ENCODE results near the gene GTF3C5. TPM values are rescaled to one million over a fixed set of nuclear protein-coding genes. Genes with fewer than 3 reads are reported as not detected.

The GTF3C5 gene, protein sequence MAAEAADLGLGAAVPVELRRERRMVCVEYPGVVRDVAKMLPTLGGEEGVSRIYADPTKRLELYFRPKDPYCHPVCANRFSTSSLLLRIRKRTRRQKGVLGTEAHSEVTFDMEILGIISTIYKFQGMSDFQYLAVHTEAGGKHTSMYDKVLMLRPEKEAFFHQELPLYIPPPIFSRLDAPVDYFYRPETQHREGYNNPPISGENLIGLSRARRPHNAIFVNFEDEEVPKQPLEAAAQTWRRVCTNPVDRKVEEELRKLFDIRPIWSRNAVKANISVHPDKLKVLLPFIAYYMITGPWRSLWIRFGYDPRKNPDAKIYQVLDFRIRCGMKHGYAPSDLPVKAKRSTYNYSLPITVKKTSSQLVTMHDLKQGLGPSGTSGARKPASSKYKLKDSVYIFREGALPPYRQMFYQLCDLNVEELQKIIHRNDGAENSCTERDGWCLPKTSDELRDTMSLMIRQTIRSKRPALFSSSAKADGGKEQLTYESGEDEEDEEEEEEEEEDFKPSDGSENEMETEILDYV
- 61.8 TPM for polyA plus RNA-seq (2013, experiment 1 of 2)
- 62.4 TPM for polyA plus RNA-seq (2013, experiment 2 of 2)

DNA sequence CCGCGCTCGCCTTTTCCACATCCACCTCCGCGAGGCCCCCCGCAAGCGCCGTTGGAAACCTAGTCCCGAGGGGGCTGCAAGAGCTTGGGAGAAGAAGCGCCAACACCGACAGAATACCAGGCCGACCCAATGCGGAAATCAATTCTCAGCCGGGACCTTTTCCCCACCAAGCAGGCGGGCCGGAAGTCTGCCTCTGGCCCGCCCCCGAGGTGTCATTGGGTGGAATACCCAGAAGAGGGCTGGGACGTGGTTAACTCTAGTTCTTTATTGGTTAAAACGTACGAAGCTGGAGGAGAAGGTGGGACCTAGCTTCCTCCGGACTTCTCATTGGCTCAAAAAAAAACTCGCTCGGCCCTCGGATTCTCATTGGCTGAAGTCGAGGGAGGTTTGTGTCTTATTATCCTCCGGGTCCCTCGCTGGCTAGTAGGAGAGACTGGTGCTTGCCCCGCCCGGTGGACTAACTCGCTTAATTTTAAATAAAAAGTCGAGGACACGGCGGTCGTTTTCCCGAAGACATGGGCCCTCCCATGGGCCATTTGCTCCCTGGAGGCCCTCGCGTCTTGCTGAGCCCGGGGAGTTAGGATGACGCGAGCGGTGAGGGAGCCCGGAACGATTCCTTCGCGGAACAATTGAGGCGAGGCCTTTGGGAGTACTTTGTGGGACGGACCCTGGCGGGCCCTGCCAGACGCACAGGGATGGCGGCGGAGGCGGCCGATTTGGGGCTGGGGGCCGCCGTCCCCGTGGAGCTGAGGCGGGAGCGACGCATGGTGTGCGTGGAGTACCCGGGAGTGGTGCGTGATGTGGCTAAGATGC lies at the start of gene GTF3C5:
TSS of gene GTF3C5 (plus strand) at position 681 of the 813 bp plus-strand sequence. CDS start at position 696, 15 bp downstream.
- Histone ChIP-seq H2BK12ac (ENCODE audit: low read length) (no peak within 1 kb of the TSS), H3K36me3 (replicated peaks in 1 of 2; ENCODE audit: control insufficient read depth in 2 of 2, insufficient read depth in 2 of 2, low read length in 2 of 2) (peaks cover 2 to 36% of the 10 kb centered on the region in 2 donors), H3K27me3 (ENCODE audit: control insufficient read depth in 3 of 3, insufficient read depth in 3 of 3, low read depth in 1 of 3, low read length in 3 of 3) (no peaks in the 10 kb centered on the region), H2BK120ac (ENCODE audit: low read depth, low read length) (peak within 1 kb of the TSS; percentile 32), H3K4me1 (ENCODE audit: control insufficient read depth in 2 of 2, insufficient read depth in 1 of 2, low read depth in 1 of 2, low read length in 2 of 2) (peaks cover 8 to 13% of the 10 kb centered on the region in 2 donors), H2AK5ac (ENCODE audit: low read depth, low read length) (no peak within 1 kb of the TSS), H3K79me1 (ENCODE audit: low read depth, low read length) (peaks cover 14% of the 10 kb centered on the region), H4K91ac (ENCODE audit: low read depth, low read length, poor library complexity) (no peak within 1 kb of the TSS), H2BK15ac (ENCODE audit: low read length) (no peak within 1 kb of the TSS), H2BK5ac (ENCODE audit: low read length) (peak within 1 kb of the TSS; percentile 44), H3K9me3 (replicated peaks in 1 of 2; ENCODE audit: control insufficient read depth in 2 of 2, insufficient read depth in 1 of 2, low read depth in 1 of 2, low read length in 2 of 2) (peaks cover 1 to 11% of the 10 kb centered on the region in 2 donors), H3K18ac (ENCODE audit: low read length) (peak within 1 kb of the TSS; percentile 90), H3K14ac (ENCODE audit: low read length) (no peak within 1 kb of the TSS), H3K4me3 (ENCODE audit: low read length in 2 of 2) (peak within 1 kb of the TSS; percentile 90 to 94), H4K8ac (ENCODE audit: low read depth, low read length) (no peak within 1 kb of the TSS), H2AFZ (ENCODE audit: low read length) (peak within 1 kb of the TSS; percentile 90), H3K23ac (ENCODE audit: low read depth, low read length, poor library complexity) (peak within 1 kb of the TSS; percentile 90), H3K9ac (ENCODE audit: low read depth, low read length, poor library complexity) (peak within 1 kb of the TSS; percentile 94), H3K4ac (ENCODE audit: low read length) (no peak within 1 kb of the TSS), H3K27ac (replicated peaks; ENCODE audit: low read length) (peak within 1 kb of the TSS; percentile 69), H3K4me2 (ENCODE audit: insufficient read depth, low read length, poor library complexity, severe bottlenecking) (peak within 1 kb of the TSS; percentile 72)
- WGBS, 2 donors (ENCODE audit: extremely low coverage in 2 of 2, insufficient read length in 2 of 2, insufficient replicate concordance in 1 of 2): no CpG with 5 or more reads among the region's 63 CpGs
- peak; percentile 99 for DNase-seq (ENCODE audit: low spot score)

DNA sequence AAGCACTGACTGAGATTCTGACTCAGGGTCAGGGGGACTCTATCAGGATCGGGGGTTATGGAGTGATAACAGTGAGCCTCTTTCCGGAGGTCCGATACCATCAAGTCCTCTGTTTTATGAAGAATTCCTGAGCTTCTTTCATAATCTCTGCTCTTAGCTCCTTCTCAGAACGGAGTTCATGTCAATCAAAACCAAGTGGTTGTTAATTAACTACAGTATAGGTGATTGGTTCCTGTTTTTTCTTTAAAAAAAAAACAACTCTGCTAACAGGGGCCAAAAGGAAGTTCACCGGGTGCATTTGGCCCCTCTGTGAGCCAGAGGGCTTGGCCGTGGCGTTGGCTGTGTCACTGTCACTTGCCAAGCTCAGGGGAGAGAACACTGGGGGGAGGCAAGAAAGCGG lies 48.3 kb upstream of the GTF3C5 start:
- Histone ChIP-seq H3K79me1 (ENCODE audit: low read depth, low read length) (no peaks in the 10 kb centered on the region), H2AFZ (ENCODE audit: low read length) (no peak overlapping the region), H3K4me1 (ENCODE audit: control insufficient read depth in 2 of 2, insufficient read depth in 1 of 2, low read depth in 1 of 2, low read length in 2 of 2) (peaks cover 0 to 4% of the 10 kb centered on the region in 2 donors), H2BK120ac (ENCODE audit: low read depth, low read length) (no peak overlapping the region), H3K27ac (replicated peaks; ENCODE audit: low read length) (no peak overlapping the region), H3K14ac (ENCODE audit: low read length) (no peak overlapping the region), H3K4me2 (ENCODE audit: insufficient read depth, low read length, poor library complexity, severe bottlenecking) (no peak overlapping the region), H3K4me3 (ENCODE audit: low read length in 2 of 2) (no peak overlapping the region), H3K23ac (ENCODE audit: low read depth, low read length, poor library complexity) (no peak overlapping the region), H3K9me3 (replicated peaks in 1 of 2; ENCODE audit: control insufficient read depth in 2 of 2, insufficient read depth in 1 of 2, low read depth in 1 of 2, low read length in 2 of 2) (peaks cover 0 to 2% of the 10 kb centered on the region in 2 donors), H3K36me3 (replicated peaks in 1 of 2; ENCODE audit: control insufficient read depth in 2 of 2, insufficient read depth in 2 of 2, low read length in 2 of 2) (no peaks in the 10 kb centered on the region), H4K91ac (ENCODE audit: low read depth, low read length, poor library complexity) (no peak overlapping the region), H3K27me3 (ENCODE audit: control insufficient read depth in 3 of 3, insufficient read depth in 3 of 3, low read depth in 1 of 3, low read length in 3 of 3) (peaks cover 6 to 82% (median 26%) of the 10 kb centered on the region in 3 experiments), H2BK12ac (ENCODE audit: low read length) (no peak overlapping the region), H2BK15ac (ENCODE audit: low read length) (no peak overlapping the region), H2BK5ac (ENCODE audit: low read length) (no peak overlapping the region), H3K4ac (ENCODE audit: low read length) (no peak overlapping the region), H4K8ac (ENCODE audit: low read depth, low read length) (no peak overlapping the region), H2AK5ac (ENCODE audit: low read depth, low read length) (no peak overlapping the region), H3K18ac (ENCODE audit: low read length) (no peak overlapping the region), H3K9ac (ENCODE audit: low read depth, low read length, poor library complexity) (no peak overlapping the region)
- WGBS, 2 donors (ENCODE audit: extremely low coverage in 2 of 2, insufficient read length in 2 of 2, insufficient replicate concordance in 1 of 2): no CpG with 5 or more reads among the region's 8 CpGs
- DNase-seq (ENCODE audit: low spot score): no peak

DNA sequence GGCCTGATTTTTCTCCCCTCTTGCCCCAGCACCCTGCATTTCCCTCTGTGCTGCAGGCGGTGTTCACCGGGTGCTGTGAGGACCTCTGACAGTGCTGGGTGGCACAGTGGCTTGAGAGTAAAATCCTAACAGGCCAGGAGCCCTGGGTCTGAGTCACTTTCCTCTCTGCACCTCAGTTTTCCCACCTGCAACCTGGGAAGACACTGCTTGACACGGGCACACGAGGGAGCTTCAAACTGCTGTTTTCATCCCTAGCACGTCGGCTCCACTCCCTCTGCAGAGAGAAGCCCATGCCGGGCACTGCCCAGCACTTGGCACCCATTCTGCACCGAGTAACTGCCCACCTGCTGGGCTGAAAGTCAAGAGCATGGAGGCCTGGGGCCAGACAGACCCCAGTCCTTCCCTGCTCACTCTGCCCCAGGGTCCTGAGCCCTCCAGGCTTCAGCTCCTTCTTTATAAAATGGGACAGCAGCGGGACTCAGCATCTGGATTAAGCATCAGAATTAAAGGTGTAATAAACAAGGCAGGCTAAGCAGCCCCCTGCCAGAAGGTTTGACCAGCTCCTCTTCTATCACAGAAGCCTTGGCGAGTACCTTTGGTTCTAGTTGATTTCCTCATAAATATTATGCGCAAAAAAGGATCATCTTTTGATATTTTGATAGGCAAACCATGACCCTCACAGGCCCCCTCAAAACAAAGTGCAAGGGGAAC lies 47.2 kb upstream of the GTF3C5 start:
- no peak overlapping the region for H2BK15ac ChIP-seq (ENCODE audit: low read length)
- H3K18ac ChIP-seq (ENCODE audit: low read length): no peak overlapping the region
- H2AK5ac ChIP-seq (ENCODE audit: low read depth, low read length): peak overlapping the region; percentile 30
- H3K4me2 ChIP-seq (ENCODE audit: insufficient read depth, low read length, poor library complexity, severe bottlenecking): no peak overlapping the region
- H4K8ac ChIP-seq (ENCODE audit: low read depth, low read length): peak overlapping the region; percentile 54
- no CpG with 5 or more reads among the region's 11 CpGs for WGBS, 2 donors (ENCODE audit: extremely low coverage in 2 of 2, insufficient read length in 2 of 2, insufficient replicate concordance in 1 of 2)
- H4K91ac ChIP-seq (ENCODE audit: low read depth, low read length, poor library complexity): no peak overlapping the region
- no peak overlapping the region for H3K27ac ChIP-seq (replicated peaks; ENCODE audit: low read length)
- no peak overlapping the region for H3K23ac ChIP-seq (ENCODE audit: low read depth, low read length, poor library complexity)
- H2AFZ ChIP-seq (ENCODE audit: low read length): no peak overlapping the region
- H2BK12ac ChIP-seq (ENCODE audit: low read length): no peak overlapping the region
- H3K9ac ChIP-seq (ENCODE audit: low read depth, low read length, poor library complexity): no peak overlapping the region
- peaks cover 0 to under 1% of the 10 kb centered on the region in 2 donors for H3K9me3 ChIP-seq (replicated peaks in 1 of 2; ENCODE audit: control insufficient read depth in 2 of 2, insufficient read depth in 1 of 2, low read depth in 1 of 2, low read length in 2 of 2)
- H3K36me3 ChIP-seq (replicated peaks in 1 of 2; ENCODE audit: control insufficient read depth in 2 of 2, insufficient read depth in 2 of 2, low read length in 2 of 2): no peaks in the 10 kb centered on the region
- H2BK5ac ChIP-seq (ENCODE audit: low read length): no peak overlapping the region
- peaks cover 1% of the 10 kb centered on the region for H3K79me1 ChIP-seq (ENCODE audit: low read depth, low read length)
- H3K4ac ChIP-seq (ENCODE audit: low read length): no peak overlapping the region
- H3K4me3 ChIP-seq (ENCODE audit: low read length in 2 of 2): no peak overlapping the region
- no peak for DNase-seq (ENCODE audit: low spot score)
- peaks cover 3 to 80% (median 16%) of the 10 kb centered on the region in 3 experiments for H3K27me3 ChIP-seq (ENCODE audit: control insufficient read depth in 3 of 3, insufficient read depth in 3 of 3, low read depth in 1 of 3, low read length in 3 of 3)
- no peak overlapping the region for H3K14ac ChIP-seq (ENCODE audit: low read length)
- H2BK120ac ChIP-seq (ENCODE audit: low read depth, low read length): no peak overlapping the region
- peaks cover 0 to 3% of the 10 kb centered on the region in 2 donors for H3K4me1 ChIP-seq (ENCODE audit: control insufficient read depth in 2 of 2, insufficient read depth in 1 of 2, low read depth in 1 of 2, low read length in 2 of 2)

Measured in neuronal stem cell (in vitro differentiated cells).